Type B pancreatic cell (in vitro differentiated cells): Measurements from ENCODE around the gene PRKCA. TPM values are rescaled to one million over a fixed set of nuclear protein-coding genes. Genes with fewer than 3 reads are reported as not detected.

ENCODE experiments used
- DNase-seq: peaks from one replicate; pipeline ENCODE4 v3.0.0; 2021; ENCODE audit warnings: mixed read lengths; ENCODE audit not compliant: unreplicated experiment; ENCODE audit errors: extremely low spot score
- H3K27ac Mint-ChIP-seq: 2 replicates; pipeline ENCODE4 v1.8.0; 2021; ENCODE audit warnings: mild to moderate bottlenecking, mixed read lengths
- H3K27me3 Mint-ChIP-seq: 2 replicates; pipeline ENCODE4 v1.8.0; 2021; ENCODE audit warnings: mixed read lengths
- H3K36me3 Mint-ChIP-seq: 2 replicates; pipeline ENCODE4 v1.8.0; 2021; ENCODE audit warnings: mixed read lengths
- H3K4me1 Mint-ChIP-seq: one replicate; pipeline ENCODE4 v1.8.0; 2021; ENCODE audit warnings: mixed read lengths; ENCODE audit not compliant: unreplicated experiment
- H3K4me3 Mint-ChIP-seq: 2 replicates; pipeline ENCODE4 v1.8.0; 2021; ENCODE audit warnings: mild to moderate bottlenecking, mixed read lengths
- H3K9me3 Mint-ChIP-seq: 2 replicates; pipeline ENCODE4 v1.8.0; 2021; ENCODE audit warnings: mixed read lengths
- total RNA-seq: library from RNA; stranded (reverse); gene quantifications from 2 replicates; pipeline ENCODE4 v1.2.1, GENCODE V29; 2021; ENCODE audit warnings: low replicate concordance
- TF ChIP-seq, protein P1 (sequence below): fragments of 200-600 bp; sonication (generic); conservative IDR thresholded peaks from 2 replicates; pipeline ENCODE4 v1.5.0; 2021; ENCODE audit warnings: antibody characterized with exemption, mild to moderate bottlenecking

Gene PRKCA
- total RNA-seq, 1 donor from 2014 or later, result 16.1 TPM

DNA sequence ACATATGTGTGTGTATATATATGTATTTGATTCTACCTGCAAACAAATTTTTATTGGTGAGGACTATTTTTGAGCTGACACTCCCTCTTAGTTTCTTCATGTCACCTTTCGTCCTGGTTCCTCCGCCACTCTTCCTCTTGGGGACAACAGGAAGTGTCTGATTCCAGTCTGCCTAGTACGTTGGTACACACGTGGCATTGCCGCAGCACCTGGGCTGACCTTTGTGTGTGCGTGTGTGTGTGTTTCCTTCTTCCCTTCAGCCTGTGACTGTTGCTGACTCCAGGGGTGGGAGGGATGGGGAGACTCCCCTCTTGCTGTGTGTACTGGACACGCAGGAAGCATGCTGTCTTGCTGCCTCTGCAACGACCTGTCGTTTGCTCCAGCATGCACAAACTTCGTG lies 503.2 kb downstream of the PRKCA start:
- H3K4me3 Mint-ChIP-seq, result no peak overlapping the region
- TF ChIP-seq, protein P1, sequence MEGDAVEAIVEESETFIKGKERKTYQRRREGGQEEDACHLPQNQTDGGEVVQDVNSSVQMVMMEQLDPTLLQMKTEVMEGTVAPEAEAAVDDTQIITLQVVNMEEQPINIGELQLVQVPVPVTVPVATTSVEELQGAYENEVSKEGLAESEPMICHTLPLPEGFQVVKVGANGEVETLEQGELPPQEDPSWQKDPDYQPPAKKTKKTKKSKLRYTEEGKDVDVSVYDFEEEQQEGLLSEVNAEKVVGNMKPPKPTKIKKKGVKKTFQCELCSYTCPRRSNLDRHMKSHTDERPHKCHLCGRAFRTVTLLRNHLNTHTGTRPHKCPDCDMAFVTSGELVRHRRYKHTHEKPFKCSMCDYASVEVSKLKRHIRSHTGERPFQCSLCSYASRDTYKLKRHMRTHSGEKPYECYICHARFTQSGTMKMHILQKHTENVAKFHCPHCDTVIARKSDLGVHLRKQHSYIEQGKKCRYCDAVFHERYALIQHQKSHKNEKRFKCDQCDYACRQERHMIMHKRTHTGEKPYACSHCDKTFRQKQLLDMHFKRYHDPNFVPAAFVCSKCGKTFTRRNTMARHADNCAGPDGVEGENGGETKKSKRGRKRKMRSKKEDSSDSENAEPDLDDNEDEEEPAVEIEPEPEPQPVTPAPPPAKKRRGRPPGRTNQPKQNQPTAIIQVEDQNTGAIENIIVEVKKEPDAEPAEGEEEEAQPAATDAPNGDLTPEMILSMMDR, result no peak
- H3K36me3 Mint-ChIP-seq, result no peaks in the 10 kb centered on the region
- peaks cover 6% of the 10 kb centered on the region for H3K4me1 Mint-ChIP-seq
- H3K9me3 Mint-ChIP-seq, result no peaks in the 10 kb centered on the region
- H3K27me3 Mint-ChIP-seq, result no peaks in the 10 kb centered on the region
- no peak overlapping the region for H3K27ac Mint-ChIP-seq
- DNase-seq, result no peak

DNA sequence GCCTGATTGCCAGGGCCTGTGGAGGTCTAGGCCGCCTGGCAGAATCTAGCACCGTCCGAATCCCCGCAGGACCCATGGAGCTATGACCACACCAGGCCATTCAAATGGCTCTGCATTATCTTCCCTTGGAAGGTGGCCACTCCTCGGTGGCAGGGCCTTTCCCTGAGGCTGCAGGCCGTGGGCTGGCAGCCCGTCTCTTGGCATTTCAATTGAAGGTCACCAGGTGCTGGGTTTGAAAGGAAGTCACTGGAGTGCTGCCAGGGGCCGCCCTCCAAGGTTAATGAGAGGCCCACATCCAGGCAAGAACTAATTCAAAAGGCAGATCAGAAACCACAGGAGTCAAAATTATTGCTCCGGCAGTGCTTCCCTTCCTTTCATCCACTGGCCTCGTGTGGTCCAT lies 504.8 kb downstream of the PRKCA start:
- Mint-ChIP-seq H3K4me1 (peaks cover 6% of the 10 kb centered on the region), H3K27ac (no peak overlapping the region), H3K27me3 (no peaks in the 10 kb centered on the region), H3K36me3 (no peaks in the 10 kb centered on the region), H3K9me3 (no peaks in the 10 kb centered on the region), H3K4me3 (no peak overlapping the region)
- TF ChIP-seq, protein P1, result no peak
- DNase-seq, result no peak

DNA sequence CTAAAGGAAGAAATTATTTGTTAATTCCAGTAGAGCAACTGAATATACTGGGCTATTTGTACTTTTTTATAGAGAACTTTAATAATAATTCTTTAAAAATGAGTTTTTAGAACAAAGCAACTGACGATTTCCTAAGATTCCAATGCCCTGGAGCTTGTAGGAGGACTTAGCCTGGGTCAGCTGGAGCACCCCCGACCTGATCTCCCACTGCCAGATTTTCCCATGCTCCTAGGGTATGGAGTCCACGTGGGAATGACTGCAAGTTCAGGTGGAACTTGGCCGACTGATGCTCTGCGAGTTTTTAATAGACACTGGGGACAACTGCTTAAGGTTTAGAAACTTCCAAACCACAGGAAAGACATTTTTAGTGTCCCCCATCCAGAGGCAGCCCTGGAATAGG lies 507.0 kb downstream of the PRKCA start:
- Mint-ChIP-seq H3K4me3 (no peak overlapping the region), H3K9me3 (no peaks in the 10 kb centered on the region), H3K27ac (no peak overlapping the region), H3K27me3 (peaks cover 3% of the 10 kb centered on the region), H3K36me3 (no peaks in the 10 kb centered on the region), H3K4me1 (peaks cover 6% of the 10 kb centered on the region)
- DNase-seq, result no peak
- TF ChIP-seq, protein P1, result no peak

DNA sequence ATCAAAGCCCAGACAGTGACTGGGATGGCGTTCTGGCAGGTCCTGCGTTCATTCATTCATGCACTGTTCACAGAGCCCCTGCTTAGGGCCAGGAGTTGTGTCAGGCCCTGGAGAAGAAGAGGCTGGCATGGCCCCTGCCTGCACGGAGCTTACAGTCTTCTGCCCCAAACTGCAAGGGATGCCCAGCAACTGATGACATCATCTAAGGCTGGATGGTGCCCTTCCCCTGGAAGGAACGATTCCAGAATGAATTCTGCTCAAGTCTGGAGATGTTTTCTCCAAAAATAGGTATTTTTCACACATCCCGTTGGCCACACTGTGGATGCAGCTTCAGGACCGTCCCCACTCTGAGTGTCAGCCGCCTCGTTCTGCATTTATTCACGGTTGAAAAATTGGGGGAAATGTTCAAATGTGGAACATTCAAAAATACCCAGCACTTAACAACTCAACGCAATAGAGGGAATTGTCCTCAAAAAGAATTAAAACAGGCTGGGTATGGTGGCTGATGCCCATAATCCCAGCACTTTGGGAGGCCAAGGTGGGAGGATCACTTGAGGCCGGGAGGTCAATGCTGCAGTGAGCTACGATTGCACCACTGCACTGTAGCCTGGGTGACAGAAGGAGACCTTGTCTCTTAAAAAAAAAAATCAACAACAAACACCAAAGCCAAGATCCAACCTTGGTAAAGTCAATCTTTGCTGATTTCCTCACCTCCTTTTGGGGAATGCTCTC lies 508.7 kb downstream of the PRKCA start:
- no peaks in the 10 kb centered on the region for H3K9me3 Mint-ChIP-seq
- H3K27me3 Mint-ChIP-seq, result peaks cover 3% of the 10 kb centered on the region
- H3K27ac Mint-ChIP-seq, result no peak overlapping the region
- peaks cover 6% of the 10 kb centered on the region for H3K4me1 Mint-ChIP-seq
- H3K4me3 Mint-ChIP-seq, result no peak overlapping the region
- no peak for DNase-seq
- H3K36me3 Mint-ChIP-seq, result no peaks in the 10 kb centered on the region
- TF ChIP-seq, protein P1, result no peak

DNA sequence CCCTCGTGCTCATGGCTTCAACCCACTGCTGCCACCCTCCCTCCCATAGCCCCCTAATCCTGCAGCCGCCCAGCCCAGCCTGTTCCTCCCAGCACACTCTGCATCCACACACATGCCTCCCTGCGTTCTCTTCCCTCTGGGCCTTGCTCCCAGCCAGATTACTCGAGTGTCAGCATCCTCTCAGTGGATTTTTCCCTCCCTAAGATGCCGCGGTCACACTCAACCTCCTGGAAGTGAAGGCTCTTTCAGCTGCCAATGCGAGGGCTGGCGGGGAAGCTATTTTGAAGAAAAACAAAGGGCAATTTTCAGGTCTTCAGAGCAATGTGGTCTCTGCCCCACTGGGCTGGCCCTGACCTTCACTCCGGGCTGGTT lies 509.3 kb downstream of the PRKCA start:
- DNase-seq, result no peak
- H3K4me3 Mint-ChIP-seq, result no peak overlapping the region
- H3K9me3 Mint-ChIP-seq, result no peaks in the 10 kb centered on the region
- H3K36me3 Mint-ChIP-seq, result no peaks in the 10 kb centered on the region
- H3K27me3 Mint-ChIP-seq, result peaks cover 3% of the 10 kb centered on the region
- no peak overlapping the region for H3K27ac Mint-ChIP-seq
- peaks cover 6% of the 10 kb centered on the region for H3K4me1 Mint-ChIP-seq
- TF ChIP-seq, protein P1, result no peak

DNA sequence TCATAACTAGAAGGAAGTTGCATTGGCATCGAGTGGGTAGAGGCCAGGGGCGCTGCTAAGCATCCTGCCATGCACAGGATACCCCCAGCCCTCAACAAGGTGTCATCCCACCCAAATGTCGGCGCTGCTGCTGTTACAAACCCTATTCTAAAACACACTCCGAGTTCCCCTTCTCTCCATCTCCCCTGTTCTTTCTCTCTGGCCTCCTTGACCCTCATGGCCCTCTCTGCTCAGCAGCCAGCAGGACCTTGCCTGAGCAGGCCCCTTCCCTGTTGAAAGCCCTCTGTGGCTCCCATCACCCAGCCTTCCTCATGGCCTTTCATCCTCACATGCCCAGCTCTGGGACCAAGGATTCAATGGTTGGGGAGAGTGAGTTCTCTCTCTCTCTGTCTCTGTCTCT lies 510.2 kb downstream of the PRKCA start:
- Mint-ChIP-seq H3K4me1 (peaks cover 6% of the 10 kb centered on the region), H3K27ac (no peak overlapping the region), H3K36me3 (peaks cover under 1% of the 10 kb centered on the region), H3K27me3 (peaks cover 3% of the 10 kb centered on the region), H3K4me3 (no peak overlapping the region), H3K9me3 (peaks cover under 1% of the 10 kb centered on the region)
- DNase-seq, result no peak
- TF ChIP-seq, protein P1, result no peak
